NCI-H2081 treated with DMSO at 0.1 percent for 48 hours (cell line): ENCODE measurements around the gene USP47.

Source experiments
- DNase-seq: peaks from one replicate; lab custom pipeline; 2025; lab: John Stamatoyannopoulos, UW

USP47 gene, protein sequence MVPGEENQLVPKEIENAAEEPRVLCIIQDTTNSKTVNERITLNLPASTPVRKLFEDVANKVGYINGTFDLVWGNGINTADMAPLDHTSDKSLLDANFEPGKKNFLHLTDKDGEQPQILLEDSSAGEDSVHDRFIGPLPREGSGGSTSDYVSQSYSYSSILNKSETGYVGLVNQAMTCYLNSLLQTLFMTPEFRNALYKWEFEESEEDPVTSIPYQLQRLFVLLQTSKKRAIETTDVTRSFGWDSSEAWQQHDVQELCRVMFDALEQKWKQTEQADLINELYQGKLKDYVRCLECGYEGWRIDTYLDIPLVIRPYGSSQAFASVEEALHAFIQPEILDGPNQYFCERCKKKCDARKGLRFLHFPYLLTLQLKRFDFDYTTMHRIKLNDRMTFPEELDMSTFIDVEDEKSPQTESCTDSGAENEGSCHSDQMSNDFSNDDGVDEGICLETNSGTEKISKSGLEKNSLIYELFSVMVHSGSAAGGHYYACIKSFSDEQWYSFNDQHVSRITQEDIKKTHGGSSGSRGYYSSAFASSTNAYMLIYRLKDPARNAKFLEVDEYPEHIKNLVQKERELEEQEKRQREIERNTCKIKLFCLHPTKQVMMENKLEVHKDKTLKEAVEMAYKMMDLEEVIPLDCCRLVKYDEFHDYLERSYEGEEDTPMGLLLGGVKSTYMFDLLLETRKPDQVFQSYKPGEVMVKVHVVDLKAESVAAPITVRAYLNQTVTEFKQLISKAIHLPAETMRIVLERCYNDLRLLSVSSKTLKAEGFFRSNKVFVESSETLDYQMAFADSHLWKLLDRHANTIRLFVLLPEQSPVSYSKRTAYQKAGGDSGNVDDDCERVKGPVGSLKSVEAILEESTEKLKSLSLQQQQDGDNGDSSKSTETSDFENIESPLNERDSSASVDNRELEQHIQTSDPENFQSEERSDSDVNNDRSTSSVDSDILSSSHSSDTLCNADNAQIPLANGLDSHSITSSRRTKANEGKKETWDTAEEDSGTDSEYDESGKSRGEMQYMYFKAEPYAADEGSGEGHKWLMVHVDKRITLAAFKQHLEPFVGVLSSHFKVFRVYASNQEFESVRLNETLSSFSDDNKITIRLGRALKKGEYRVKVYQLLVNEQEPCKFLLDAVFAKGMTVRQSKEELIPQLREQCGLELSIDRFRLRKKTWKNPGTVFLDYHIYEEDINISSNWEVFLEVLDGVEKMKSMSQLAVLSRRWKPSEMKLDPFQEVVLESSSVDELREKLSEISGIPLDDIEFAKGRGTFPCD (N-terminal part only)

DNA sequence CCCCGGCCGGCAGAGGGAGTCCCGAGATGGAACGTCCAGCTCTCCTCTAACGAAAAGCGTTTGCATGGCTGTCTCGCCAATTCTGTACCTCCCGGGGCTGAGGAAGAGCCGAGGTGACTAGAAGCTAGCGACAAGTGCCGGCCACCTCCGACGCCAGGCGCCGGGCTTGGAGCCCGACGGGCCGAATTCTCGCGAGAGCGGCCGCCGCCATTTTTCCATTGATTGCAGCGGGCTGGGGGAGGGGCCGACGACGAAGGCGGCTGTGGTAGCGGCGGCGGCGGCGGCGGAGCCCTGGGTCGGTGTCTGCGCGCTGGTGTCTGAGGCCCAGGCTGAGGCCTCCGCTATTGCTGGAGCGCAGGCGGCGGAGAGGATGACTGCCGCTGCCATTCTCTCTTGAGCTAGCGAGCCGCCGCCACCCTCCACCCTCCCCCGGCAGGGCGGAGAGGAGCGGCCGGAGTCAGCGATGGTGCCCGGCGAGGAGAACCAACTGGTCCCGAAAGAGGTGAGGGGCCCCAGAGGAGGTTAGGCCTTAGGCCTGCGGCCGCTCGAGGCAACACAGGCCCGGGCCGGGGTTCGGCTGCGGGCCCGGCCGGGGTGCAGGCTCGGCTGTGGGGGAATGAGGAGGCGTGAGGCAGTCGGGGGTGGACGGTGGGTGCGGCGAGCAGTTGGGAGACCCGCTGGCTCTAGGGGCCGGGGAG lies at the start of gene USP47:
Gene USP47 (plus strand): TSS at position 250 of the 698 bp plus-strand sequence. CDS start 214 bp downstream, at position 464.
- peak; percentile 41 for DNase-seq

DNA sequence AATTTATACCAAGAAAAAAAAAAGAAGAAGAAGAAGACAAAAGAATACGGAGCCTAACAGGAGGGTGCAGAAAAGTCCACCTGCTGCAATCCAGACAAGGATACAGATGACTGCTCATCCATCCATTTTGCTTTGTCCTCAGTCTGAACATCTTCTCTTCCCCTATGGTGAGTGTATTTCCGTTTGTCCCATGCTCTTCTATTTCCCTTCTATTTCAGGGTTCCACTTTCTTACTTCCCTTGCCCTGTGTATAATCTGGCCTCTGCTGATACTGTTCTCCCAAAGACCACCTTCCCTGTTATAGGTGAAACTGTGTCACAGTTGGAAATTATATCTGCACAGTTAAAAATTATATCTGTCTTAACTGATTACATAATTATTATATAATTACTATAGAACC lies 48.7 kb upstream of the USP47 start:
- no peak for DNase-seq

DNA sequence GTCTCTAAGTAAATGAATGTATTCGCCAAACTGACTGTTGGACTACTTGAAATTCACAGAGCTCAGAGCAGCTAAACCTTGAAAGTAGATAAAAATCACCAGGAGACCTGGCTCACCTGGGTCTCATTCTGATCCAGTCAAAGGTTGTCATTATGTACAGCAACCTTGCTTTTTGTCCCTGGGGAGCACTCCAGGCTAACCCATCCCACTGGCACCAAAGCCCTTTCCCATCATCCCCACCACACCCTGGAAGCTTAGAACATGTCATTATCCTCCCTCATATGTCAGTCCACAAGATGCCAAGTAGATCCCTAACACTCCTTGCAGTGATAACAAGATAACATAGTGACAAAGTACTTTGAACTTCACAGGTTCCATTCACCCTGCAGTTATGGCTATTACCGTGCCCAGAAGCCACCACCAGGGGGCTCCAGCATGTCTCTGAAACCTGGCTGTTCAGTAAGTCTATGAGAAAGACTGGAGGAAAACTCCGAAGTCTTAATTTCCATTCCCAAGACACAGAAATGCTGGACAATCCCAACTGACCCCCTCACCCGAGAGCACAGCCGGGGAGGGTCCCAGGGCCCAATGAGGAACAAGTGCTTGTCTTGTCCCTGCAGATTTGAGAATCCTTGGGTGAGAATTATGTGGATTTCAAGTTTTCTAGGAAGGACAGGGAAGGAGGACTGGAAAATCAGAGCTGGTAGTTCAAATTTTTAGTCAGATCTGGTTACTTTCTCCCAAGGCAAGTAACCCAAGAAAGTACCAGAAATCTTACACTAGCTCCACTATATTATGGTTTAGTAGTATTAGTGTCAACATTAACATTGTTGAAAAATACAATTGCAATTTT lies 43.0 kb upstream of the USP47 start:
- no peak for DNase-seq

DNA sequence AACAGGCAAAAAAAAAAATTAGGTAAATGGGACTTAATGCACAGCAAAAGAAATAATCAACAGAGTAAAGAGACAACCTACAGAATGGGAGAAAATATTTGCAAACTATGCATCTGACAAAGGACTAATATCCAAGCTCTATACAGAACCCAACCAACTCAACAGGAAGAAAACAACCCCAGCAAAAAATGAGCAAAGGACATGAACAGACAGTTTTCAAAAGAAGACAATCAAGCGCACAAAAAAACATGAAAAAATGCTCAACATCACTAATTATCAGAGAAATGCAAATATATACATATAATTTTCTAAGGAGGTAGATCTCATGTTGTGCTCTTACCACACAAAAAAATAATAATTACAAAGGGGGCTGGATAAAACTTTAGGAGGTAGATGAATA lies 36.5 kb upstream of the USP47 start:
- no peak for DNase-seq

DNA sequence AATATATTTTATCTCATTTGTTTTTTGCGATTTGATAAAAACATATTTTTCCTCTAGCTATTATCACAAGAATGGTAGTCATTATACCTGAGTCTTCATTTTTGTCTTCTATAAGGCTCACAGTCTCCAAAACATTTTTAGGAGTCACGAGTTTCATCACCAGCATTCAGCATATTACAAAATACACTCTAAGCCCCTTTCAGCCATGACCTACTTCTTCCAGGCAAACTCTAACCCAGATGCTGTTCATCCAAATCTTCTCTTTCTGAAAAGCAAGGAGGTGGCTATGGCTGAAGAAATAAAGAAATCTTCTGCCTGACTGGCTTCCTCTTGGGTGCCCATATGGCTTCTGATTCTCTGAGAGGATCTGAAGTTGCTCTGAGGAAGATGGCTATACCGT lies 35.7 kb upstream of the USP47 start:
- no peak for DNase-seq

DNA sequence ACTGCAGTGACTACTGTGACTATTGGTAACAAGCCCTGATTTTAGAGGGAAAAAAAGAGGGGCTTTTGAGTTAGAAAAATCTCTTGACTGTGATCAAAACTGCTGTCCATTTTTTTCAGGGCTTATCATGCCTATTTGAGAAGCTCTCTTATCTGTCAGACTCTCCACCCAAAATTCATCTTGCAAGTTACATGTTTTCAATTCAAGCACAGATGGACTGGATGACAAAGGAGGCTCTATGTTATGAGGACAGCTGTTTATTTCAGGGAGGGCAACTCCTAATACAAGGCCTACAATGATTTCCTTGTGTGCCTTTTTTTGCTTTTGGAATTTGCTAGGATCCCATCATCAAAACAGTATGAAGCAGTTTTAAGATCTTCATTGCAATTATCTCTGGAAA lies 35.2 kb upstream of the USP47 start:
- DNase-seq = no peak

DNA sequence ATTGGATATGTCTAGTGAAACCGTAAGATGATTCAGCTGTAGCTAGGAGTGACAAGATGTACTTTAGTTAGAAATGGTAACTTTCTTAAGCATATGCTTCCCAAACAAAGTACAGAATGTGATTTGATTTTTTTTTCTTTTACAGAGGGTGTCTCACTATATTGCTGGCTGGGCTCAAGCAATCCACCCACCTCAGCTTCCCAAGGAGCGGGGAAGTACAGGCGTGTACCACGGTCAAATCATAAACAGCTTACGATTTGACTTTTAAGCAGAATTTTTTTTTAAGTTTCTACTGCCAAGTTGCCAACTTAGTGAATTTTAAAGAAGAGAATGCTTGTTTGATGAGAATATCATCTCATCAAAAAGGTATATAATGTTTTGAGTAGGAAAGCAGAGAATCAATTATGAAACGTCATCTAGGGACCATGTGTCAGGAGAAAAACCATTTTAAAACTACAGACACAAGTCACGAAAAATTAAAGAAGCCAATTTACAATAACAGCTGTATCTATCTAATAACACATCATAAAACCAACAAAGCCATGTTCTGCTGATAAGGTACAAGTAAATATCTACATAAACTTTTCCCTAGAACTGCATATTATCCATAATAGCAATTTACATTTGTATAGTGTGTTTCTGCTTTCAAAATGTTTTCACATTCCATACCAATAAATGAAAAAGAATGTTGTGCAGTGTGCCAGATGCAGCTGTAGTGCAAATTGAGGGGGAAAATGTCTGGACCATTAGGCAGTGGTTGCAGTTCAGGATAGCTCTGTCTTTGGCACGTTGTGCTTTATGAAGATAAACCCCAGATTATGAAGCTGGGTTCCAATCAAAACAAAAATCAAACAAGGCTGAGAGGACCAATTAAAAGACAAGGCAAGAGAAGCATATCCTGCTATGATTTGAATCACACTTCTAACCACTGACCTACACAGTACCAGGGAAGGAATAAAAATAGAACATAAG lies 33.7 kb upstream of the USP47 start:
- DNase-seq = no peak

DNA sequence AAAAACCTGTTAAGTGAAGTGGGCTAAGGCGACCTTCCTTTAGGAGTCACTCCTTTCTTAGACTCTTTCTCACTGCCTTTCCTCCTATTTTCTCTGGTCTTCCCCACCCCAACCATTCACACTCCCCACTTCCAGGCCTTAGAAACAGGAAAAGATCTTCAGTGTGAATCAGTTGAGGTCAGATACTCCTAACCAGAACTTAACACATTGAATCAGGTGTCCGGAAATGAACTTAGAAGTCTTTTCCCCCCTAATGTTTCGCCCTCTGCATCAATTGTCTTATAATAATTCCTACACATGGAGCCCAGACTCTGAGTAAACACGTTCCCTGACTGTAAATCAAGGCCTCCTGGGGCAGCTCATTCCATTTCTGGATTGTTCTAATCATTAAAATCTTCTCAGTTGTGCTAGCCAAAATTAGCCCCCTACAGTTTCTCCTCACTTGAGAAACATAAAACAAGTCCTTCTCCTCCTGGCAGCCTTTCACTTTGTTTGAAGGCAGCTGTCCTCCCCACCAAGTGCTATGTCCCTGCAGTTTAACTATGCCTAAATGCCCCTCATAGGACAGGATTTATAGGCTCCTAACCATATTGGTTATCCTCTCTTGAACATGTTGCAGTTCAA lies 32.7 kb upstream of the USP47 start:
- DNase-seq = no peak

DNA sequence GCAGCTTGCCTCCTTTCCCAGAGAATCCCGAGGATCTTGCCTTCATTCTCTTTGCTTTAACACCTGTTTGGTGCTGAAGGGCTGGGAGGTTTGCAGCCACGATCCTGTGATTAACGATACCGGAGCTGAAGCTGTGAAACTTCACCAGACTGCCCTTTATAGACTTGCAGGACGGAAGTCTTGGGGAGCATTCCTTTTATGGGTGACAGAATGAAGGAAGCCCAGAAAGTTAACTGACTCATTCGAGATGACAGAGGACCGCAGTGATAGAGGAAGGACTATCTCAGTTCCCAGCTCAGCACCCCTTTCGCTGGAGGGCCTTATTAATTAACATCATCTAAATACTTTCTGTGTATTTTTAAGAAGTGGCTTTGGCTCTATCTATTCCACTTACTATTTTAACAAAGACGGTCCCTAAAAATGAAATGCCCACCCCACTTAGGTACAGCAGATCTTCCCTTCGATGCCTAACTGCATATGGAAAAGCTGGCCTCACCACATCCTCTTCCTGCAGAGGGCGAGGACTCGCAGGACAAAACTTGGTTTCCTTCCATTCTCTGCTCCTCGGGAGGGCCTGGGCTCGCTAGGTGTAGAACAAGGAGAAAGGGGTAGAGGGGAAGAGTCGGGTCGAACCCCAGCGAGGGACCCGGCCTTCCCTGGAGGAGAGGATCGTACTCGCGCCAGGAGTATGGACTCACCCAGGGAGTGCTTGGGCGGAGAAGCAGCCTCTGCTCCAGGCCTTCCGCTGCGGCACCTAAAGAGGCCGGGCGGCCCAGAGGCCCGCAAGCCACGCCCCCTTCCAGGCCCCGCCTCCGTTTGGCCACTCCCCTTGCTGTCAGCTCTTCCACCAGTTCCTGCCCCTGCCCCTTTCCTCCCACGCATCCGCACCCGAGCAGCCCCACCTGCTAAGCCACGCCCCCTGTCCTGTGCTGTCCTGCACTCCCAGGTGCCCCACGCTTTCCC lies 30.7 kb upstream of the USP47 start:
- no peak for DNase-seq

DNA sequence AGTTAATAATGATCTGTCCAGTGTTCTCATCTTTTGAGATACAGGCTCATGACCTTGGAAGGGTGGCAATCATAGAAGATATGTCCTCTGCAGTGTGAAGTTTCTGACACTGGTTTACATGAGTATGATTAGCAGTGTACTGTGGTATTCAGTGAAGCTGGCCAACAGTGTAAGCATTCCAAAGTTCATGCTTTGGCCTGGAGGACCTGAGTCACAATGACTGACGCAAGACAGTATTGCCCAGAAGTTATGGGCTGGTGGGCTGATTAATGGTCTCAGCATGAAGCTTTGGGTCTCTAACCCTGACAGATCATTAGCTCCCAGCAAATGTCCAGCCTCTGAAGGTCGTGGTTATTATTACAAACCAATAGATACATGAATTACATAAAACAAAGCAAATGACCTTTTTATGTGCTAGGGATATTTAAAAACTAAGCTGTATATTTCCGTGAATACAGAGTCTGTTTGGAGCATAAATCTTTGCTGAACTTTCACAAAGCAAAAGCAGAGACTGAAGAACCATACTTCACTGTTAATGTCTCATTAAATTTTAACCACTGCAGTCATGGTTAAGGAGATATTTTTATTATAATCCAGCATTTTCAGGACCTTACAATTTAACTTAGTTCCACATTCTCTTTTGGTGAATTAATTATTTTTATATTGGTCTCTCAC lies 28.3 kb upstream of the USP47 start:
- no peak for DNase-seq

DNA sequence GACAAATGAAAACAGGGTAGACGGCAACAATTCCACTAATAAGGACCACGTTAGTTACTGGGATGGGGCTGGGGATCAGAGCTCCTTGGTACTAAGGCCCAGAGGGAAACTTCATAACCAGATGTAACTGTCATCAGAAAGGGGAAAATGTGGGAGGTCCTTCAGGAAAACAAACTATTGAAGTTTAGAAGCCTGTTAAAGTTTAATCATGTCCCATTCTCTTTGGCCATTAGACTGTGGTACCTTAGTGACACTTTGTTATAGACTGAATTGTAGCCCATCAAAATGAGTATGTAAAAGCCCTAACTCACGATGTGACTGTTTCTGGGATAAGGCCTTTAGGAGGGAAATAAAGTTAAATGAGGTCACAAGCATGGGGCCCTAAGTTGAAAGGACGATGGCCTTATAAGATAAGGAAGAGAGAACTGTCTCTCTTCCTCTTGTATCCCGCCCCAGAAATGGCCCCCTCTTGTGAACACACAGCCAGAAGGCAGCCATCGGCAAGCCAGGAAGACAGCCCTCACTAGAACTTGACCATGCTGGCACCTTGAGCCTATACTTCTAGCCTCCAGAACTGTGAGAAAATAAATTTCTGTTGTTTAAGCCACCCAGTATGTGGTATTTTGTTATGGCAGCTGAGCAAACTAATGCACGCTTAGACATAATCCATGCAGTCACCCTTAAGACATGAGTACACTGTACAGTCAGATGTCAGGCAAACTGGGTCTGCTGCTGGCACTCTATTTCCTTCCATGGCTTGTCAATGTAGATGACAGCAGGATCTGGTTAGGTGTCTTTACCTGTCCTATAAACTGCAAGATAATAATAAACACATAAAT lies 26.9 kb upstream of the USP47 start:
- no peak for DNase-seq

DNA sequence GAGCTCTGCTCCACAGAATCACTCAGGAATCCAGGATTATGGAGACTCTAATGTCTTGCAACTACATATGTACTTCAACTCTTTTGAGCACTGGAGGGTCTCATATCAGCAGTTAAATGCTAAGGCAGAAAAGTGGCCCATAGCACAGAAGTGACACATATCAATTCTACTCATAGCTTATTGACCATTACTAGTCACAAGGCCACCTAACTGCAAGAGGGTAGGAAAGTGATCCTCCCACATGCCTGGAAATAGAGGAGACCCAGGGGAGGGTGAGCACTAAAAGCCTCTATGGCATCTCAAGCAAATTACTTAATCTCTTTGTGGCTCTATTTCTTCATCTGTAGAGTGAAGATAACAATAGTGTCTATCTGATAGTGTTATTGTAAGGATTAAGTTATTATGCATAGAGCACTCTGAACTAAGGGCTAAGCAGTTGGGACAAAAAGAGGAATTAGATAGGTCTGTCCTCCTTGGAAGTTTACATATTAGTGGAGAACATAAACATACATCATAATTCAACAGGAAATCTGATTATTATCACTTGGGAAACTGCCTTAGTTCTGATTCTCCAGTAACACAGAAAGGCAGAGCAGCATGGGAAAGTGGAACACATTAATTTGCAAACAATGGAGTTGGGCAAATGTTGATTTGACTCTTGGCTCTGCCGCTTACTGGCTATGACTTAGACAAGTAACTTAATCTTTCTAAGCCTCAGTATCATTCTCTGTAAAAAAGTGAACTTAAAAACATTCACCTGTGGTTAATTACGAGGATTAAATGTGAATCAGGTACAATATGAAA lies 25.1 kb upstream of the USP47 start:
- DNase-seq = no peak

DNA sequence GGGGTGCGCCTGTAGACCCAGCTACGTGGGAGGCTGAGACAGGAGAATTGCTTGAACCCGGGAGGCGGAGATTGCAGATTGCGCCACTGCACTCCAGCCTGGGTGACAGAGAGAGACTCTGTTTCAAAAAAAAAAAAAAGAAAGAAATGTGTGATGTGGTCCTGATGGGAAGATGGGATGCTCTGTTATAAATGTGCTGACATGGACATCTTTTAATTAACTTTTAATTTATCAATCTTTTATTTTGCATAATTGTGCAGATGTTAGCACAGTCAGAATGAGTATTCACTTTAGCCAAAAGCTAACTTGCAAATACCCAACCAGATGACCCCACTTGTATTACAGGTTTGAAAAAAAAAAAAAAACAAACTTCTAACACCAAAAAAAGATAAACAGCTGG lies 23.8 kb upstream of the USP47 start:
- no peak for DNase-seq

DNA sequence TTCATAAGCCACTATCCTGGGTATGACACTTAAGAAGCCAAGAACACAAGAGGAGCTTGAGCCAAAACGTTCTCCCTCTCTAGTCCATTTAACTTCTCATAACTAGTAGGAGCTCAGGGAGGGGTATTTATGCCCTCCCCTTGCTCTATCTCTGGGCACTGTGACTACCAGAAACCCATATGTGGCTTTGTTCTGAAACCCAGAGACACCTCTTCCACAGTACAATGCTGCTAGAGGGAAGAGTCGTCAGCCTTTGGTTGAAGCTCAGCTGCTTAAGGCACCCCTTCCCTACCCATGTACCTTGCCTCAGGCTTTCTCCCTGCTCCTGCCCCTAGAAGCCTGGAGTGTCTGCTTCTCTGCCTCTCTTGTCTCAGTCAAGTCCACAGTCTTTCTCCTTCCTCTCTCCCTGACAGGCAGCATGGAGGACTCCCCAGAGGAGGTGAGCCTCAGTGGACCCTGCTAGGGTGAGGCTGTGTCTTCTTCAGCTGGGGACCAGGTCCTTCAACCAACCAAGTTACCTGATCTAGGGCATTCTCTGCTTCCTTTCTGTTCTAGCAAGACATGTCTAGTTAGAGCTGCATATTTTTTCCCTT lies 23.1 kb upstream of the USP47 start:
- DNase-seq = no peak

DNA sequence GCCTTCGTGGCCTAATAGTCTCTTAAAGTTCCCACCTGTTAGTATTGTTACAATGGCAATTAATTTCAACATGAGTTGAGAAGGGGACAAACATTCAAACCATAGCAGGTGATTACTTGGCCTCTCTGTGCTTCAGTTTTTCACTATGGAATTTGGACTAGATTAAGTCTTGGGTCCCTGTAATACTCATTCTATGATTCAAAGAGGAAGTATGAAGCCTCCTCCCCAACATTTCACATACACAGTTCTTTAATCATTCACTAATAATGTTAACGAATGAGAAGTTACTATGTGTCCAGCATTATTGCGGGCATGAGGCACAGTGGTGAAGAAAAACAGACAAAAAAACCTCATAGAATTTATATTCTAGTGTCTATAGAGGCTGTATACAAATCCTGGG lies 19.9 kb upstream of the USP47 start:
- no peak for DNase-seq
